ENCODE data around the gene DDX21.

DNA sequence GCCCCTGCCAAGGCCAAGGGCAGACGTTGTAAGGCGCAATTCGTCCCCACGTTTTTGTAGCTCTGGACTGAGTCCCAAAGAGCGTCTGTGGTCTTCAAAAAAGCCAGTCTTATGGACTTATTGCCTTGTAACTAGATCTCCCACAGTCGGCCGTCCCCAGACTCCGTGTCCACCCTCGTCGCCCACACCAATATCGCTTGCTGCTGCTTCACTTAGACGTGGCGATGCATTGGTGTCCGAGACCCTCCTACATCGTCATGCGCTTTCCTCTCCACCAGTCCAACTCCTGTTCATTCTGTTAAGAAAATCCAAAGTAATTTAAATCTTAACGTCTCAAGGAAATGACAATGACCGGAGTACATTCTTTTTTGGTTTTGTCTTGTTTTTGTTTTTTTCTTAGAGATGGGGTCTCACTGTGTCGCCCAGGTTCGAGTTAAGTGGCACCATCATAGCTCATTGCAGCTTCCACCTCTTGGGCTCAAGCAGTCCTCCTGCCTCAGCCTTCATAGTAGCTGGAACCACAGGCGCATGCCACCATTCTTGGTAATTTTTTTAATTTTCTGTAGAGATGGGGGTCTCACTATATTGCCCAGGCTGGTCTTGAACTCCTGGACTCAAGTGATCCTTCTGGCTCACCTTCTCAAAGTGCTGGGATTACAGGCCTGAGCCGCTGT lies 33.5 kb downstream of the DDX21 start:
- TF ChIP-seq EZH2 (IDR thresholded peaks at IDR 0.05; ENCODE audit: insufficient read depth, poor library complexity, severe bottlenecking): no peak
- TF ChIP-seq EZH2phosphoT487 (IDR thresholded peaks at IDR 0.05; ENCODE audit: insufficient read depth, low read depth): no peak
